Brain microvascular endothelial cell (primary cell): ENCODE measurements around the gene ADGRD2.

ENCODE experiments used
- DNase-seq: peaks from one replicate; pipeline ENCODE4 v3.0.0-alpha.2; 2020
- H3K27ac ChIP-seq: fragments of 250-450 bp; sonication (Bioruptor Pico); 2 replicates; pipeline ENCODE4 v1.5.1; 2020; ENCODE audit warnings: mild to moderate bottlenecking, moderate library complexity
- H3K27me3 ChIP-seq: fragments of 250-450 bp; sonication (Bioruptor Pico); replicated peaks from 2 replicates; pipeline ENCODE4 v1.5.1; 2020; ENCODE audit warnings: mild to moderate bottlenecking
- H3K36me3 ChIP-seq: fragments of 250-450 bp; sonication (Bioruptor Pico); replicated peaks from 2 replicates; pipeline ENCODE4 v1.5.1; 2020; ENCODE audit warnings: mild to moderate bottlenecking
- H3K4me3 ChIP-seq: 2 replicates; pipeline ENCODE4 v1.5.1; 2011; ENCODE audit warnings: low read depth, mild to moderate bottlenecking, control low read depth, low read length, moderate library complexity
- CTCF ChIP-seq: IDR thresholded peaks from 2 replicates; pipeline ENCODE4 v1.5.1; 2011; ENCODE audit warnings: low read depth, mild to moderate bottlenecking, moderate library complexity, low read length, control low read depth, inconsistent platforms; ENCODE audit errors: missing control alignments
- in situ Hi-C: cut with HindIII; loops from 2 replicates; pipeline ENCODE4 v1.10.0; 2017; ENCODE audit warnings: low sequenced_read_pairs, low pct_ligation_motif_present

The ADGRD2 gene

GRCh38 chr9:124428751-124429529, 21.3 kb upstream of the ADGRD2 start:
- DNase-seq: no peak
- no peaks in the 10 kb centered on the region for H3K36me3 ChIP-seq
- H3K4me3 ChIP-seq: no peak overlapping the region
- H3K27me3 ChIP-seq: no peaks in the 10 kb centered on the region
- TF ChIP-seq CTCF: no peak
- in situ Hi-C loops: no loop called here
- no peak overlapping the region for H3K27ac ChIP-seq

GRCh38 chr9:124429530-124429867, 20.8 kb upstream of the ADGRD2 start:
- H3K4me3 ChIP-seq: no peak overlapping the region
- H3K27ac ChIP-seq: no peak overlapping the region
- in situ Hi-C loops: no loop called here
- TF ChIP-seq CTCF: no peak
- no peaks in the 10 kb centered on the region for H3K27me3 ChIP-seq
- no peak for DNase-seq
- no peaks in the 10 kb centered on the region for H3K36me3 ChIP-seq

- no peak overlapping the region for H3K4me3 ChIP-seq
- in situ Hi-C loops: no loop called here
- TF ChIP-seq CTCF: no peak
- DNase-seq: no peak
- H3K27ac ChIP-seq: no peak overlapping the region
- no peaks in the 10 kb centered on the region for H3K36me3 ChIP-seq
- no peaks in the 10 kb centered on the region for H3K27me3 ChIP-seq
Observed at GRCh38 chr9:124436320-124436719, 13.9 kb upstream of the ADGRD2 start.

GRCh38 chr9:124437086-124437485, 13.2 kb upstream of the ADGRD2 start:
- in situ Hi-C loops: no loop called here
- H3K27me3 ChIP-seq: no peaks in the 10 kb centered on the region
- no peaks in the 10 kb centered on the region for H3K36me3 ChIP-seq
- no peak for TF ChIP-seq CTCF
- H3K27ac ChIP-seq: no peak overlapping the region
- DNase-seq: no peak
- H3K4me3 ChIP-seq: no peak overlapping the region

- no peaks in the 10 kb centered on the region for H3K36me3 ChIP-seq
- no peak for DNase-seq
- TF ChIP-seq CTCF: no peak
- H3K27ac ChIP-seq: no peak overlapping the region
- in situ Hi-C loops: no loop called here
- H3K27me3 ChIP-seq: no peaks in the 10 kb centered on the region
- H3K4me3 ChIP-seq: no peak overlapping the region
Observed at GRCh38 chr9:124438091-124438490, 12.2 kb upstream of the ADGRD2 start.

- in situ Hi-C loops: no loop called here
- H3K4me3 ChIP-seq: no peak overlapping the region
- H3K27me3 ChIP-seq: no peaks in the 10 kb centered on the region
- DNase-seq: no peak
- H3K36me3 ChIP-seq: no peaks in the 10 kb centered on the region
- no peak for TF ChIP-seq CTCF
- no peak overlapping the region for H3K27ac ChIP-seq
Observed at GRCh38 chr9:124439086-124439485, 11.2 kb upstream of the ADGRD2 start.
